Nasal cavity respiratory epithelium epithelial cell of viscerocranial mucosa (primary cell): ENCODE measurements around the gene ACVR1. TPM values are rescaled to one million over a fixed set of nuclear protein-coding genes. Genes with fewer than 3 reads are reported as not detected.

ENCODE experiments used
- total RNA-seq: library from RNA; depleted of rRNA; stranded (reverse); fragments of >200 nt; gene quantifications from 2 replicates; pipeline ENCODE4 v1.2.3, GENCODE V29; 2014

Gene ACVR1
- 20.5 and 57.7 TPM in 2 replicates for total RNA-seq

GRCh38 chr2:157876066-157876785 lies at the start of gene ACVR1:
ACVR1 (minus strand) TSS chr2:157876330; CDS start chr2:157799493, 76,837 bp downstream.

Other genes with a start within 250 kb of the ACVR1 start
- 0.34 and 0.50 TPM in 2 replicates for gene ACVR1C, start 247.5 kb downstream of the ACVR1 start, total RNA-seq
- not detected in 2 replicates for gene UPP2, start 225.5 kb upstream of the ACVR1 start, total RNA-seq